Skeletal muscle satellite cell (primary cell): Measurements from ENCODE around the gene ZNF549. TPM values are rescaled to one million over a fixed set of nuclear protein-coding genes. Genes with fewer than 3 reads are reported as not detected.
"Not testable (repeated sequence)": the region's sequence is repeated elsewhere in the genome, so short reads cannot be mapped to it uniquely, and the experiment has no call there.

Experiments
- H3K27me3 ChIP-seq: 2 replicates; pipeline ENCODE4 v1.7.0; 2013; ENCODE audit warnings: low read length; ENCODE audit not compliant: control insufficient read depth, insufficient read depth
- H3K36me3 ChIP-seq: 2 replicates; pipeline ENCODE4 v1.7.0; 2013; ENCODE audit warnings: mild to moderate bottlenecking, control low read depth, low read length; ENCODE audit not compliant: insufficient read depth
- H3K4me1 ChIP-seq: 2 replicates; pipeline ENCODE4 v1.7.0; 2013; ENCODE audit warnings: low read length; ENCODE audit not compliant: control insufficient read depth, insufficient read depth
- H3K4me2 ChIP-seq: 2 replicates; pipeline ENCODE4 v1.7.0; 2013; ENCODE audit warnings: mild to moderate bottlenecking, low read length
- H3K4me3 ChIP-seq: 2 replicates; pipeline ENCODE4 v1.7.0; 2013; ENCODE audit warnings: low read length
- H3K9ac ChIP-seq: 2 replicates; pipeline ENCODE4 v1.7.0; 2013; ENCODE audit warnings: mild to moderate bottlenecking, low read depth, low read length, moderate library complexity
- H3K9me3 ChIP-seq: replicated peaks from 2 replicates; pipeline ENCODE4 v1.7.0; 2013; ENCODE audit warnings: mild to moderate bottlenecking, control low read depth, low read length
- total RNA-seq: library from RNA; depleted of rRNA; stranded (reverse); fragments of >200 nt; gene quantifications from 2 replicates; pipeline ENCODE4 v1.2.3, GENCODE V29; 2012; rRNA removed

ZNF549 gene
- 3.5 and 4.2 TPM in 2 replicates for total RNA-seq

- H3K9me3 ChIP-seq, result peaks cover 4% of the 10 kb centered on the region
- peak within 1 kb of the TSS; percentile 89 for H3K9ac ChIP-seq
- H3K4me2 ChIP-seq, result peak within 1 kb of the TSS; percentile 87
- H3K36me3 ChIP-seq, result peaks cover 11% of the 10 kb centered on the region
- peak within 1 kb of the TSS; percentile 93 for H3K4me3 ChIP-seq
- H3K4me1 ChIP-seq, result peaks cover 6% of the 10 kb centered on the region
- H3K27me3 ChIP-seq, result no peaks in the 10 kb centered on the region
Observed at GRCh38 chr19:57527136-57527881, at the start of gene ZNF549. ZNF549 (plus strand) TSS chr19:57527356; CDS start chr19:57527574, 218 bp downstream.

DNA sequence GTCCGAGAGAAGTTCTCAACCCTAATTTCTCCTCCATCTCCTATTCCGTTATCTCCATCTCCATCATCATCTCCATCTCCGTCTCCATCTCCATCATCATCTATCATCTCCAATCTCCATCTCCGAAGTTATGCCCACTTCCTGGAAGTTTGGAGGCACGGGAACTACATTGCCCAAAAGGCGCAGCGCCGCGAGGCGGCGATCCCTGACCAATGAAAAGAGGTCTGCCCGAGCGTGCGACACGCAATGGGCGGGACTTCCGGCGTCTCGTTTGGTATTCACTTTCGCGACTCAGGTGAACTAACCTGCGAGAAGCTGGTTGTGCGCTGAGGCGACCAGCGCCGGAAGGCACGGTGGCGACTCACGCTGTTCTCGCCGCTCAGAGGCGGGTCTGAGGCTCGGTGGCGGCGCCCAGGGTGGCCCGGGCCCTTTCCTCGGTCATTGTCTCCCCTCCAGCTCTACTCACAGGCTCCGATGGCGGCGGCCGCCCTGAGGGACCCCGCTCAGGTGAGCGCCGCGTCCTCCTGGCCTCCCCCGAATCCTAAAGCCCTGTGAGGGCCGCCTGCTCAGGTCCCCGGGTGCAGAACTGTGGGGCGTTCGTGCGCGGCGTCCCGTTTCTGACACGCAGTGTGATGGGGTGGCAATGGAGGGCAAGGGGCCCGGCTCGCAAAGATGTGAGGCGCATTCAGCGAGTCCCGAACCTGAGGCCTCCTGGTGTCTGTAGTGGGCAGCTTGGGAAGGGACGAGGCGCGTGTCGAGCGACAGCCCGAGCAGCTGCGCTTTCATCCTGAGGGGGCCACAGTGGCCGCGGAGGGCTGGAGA is 39.5 kb upstream of the ZNF549 start, which contains the start of gene ZNF419:
TSS of gene ZNF419 (plus strand) at position 274 of the 822 bp plus-strand sequence. CDS start at position 475, 201 bp downstream.
- peak within 1 kb of the TSS; percentile 78 for H3K4me2 ChIP-seq
- H3K9ac ChIP-seq, result peak within 1 kb of the TSS; percentile 94
- H3K4me3 ChIP-seq, result peak within 1 kb of the TSS; percentile 97

GRCh38 chr19:57488299-57488644 is 38.9 kb upstream of the ZNF549 start:
- H3K27me3 ChIP-seq, H3K9me3 ChIP-seq, H3K4me1 ChIP-seq: not testable (repeated sequence)
- H3K4me3 ChIP-seq, result peak overlapping the region; percentile 63
- H3K9ac ChIP-seq, result peak overlapping the region; percentile 62
- peaks cover 25% of the 10 kb centered on the region for H3K36me3 ChIP-seq
- H3K4me2 ChIP-seq, result peak overlapping the region; percentile 78

More for the DNA sequence above, 39.5 kb upstream of the ZNF549 start, which contains the start of gene ZNF419:
- not testable (repeated sequence) for H3K9me3 ChIP-seq, H3K4me1 ChIP-seq, H3K27me3 ChIP-seq
- H3K36me3 ChIP-seq, result peaks cover 19% of the 10 kb centered on the region

DNA sequence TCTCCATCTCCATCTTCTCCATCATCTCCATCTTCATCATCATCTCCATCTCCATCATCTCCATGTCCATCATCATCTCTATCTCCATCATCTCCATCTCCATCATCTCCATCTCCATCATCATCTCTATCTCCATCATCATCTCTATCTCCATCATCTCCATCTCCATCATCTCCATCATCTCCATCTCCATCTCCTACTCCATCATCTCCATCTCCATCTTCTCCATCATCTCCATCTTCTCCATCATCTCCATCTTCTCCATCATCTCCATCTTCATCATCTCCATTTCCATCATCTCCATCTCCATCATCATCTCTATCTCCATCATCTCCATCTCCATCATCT is 27.9 kb upstream of the ZNF549 start:
- H3K27me3 ChIP-seq, H3K9me3 ChIP-seq, H3K36me3 ChIP-seq, H3K9ac ChIP-seq, H3K4me1 ChIP-seq: not testable (repeated sequence)
- Histone ChIP-seq H3K4me2 (peak overlapping the region; percentile 82), H3K4me3 (peak overlapping the region; percentile 92)

- H3K36me3 ChIP-seq, H3K27me3 ChIP-seq, H3K9me3 ChIP-seq, H3K4me1 ChIP-seq: not testable (repeated sequence)
- peak within 1 kb of the TSS; percentile 96 for H3K9ac ChIP-seq
- peak within 1 kb of the TSS; percentile 88 for H3K4me2 ChIP-seq
- H3K4me3 ChIP-seq, result peak within 1 kb of the TSS; percentile 92
Observed at GRCh38 chr19:57499680-57500395, 27.3 kb upstream of the ZNF549 start, which contains the start of gene ZNF773. ZNF773 (plus strand) TSS chr19:57499938; CDS start chr19:57500081, 143 bp downstream.

DNA sequence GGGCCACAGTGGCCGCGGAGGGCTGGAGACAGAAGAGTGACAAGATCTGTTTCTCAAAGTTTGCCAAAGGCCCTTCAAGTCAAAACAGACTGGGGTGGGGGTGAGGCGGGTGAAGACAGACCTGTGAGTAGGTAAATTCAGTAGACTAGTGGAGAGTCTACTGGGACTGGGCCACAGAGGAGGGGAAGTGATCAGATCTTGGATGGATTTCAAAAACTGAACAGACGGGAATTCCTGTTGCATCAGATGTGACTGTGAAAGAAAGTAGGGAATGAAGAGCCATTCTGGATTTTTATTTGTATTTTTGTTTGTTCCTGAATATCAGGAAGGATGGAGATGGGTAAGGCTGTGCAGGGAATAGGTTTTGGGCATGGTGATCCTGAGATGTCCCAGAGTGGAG is 26.8 kb upstream of the ZNF549 start:
- Histone ChIP-seq H3K4me2 (peak overlapping the region; percentile 88), H3K4me3 (peak overlapping the region; percentile 67), H3K9ac (peak overlapping the region; percentile 96), H3K36me3 (peaks cover 13% of the 10 kb centered on the region)
- H3K27me3 ChIP-seq, H3K9me3 ChIP-seq, H3K4me1 ChIP-seq: not testable (repeated sequence)

DNA sequence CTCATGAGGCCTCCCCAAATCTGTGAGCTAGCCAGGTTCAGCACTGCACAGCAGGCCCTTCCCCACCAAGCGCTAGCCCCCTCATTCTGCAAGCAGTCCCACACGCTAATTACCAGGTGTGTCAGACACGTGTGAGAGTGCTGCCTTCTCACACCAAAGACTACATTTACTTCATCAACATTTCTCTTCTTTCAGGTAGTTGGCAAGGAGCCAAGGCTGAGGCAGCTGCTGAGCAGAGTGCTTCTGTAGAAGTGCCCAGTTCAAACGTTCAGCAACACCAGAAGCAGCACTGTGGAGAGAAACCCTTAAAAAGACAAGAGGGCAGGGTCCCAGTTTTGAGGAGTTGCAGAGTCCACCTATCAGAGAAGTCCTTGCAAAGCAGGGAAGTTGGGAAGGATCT is 21.0 kb upstream of the ZNF549 start:
- Histone ChIP-seq H3K9me3 (no peaks in the 10 kb centered on the region), H3K36me3 (peaks cover 41% of the 10 kb centered on the region), H3K4me1 (peaks cover under 1% of the 10 kb centered on the region), H3K9ac (no peak overlapping the region), H3K4me2 (no peak overlapping the region), H3K4me3 (no peak overlapping the region), H3K27me3 (no peaks in the 10 kb centered on the region)

DNA sequence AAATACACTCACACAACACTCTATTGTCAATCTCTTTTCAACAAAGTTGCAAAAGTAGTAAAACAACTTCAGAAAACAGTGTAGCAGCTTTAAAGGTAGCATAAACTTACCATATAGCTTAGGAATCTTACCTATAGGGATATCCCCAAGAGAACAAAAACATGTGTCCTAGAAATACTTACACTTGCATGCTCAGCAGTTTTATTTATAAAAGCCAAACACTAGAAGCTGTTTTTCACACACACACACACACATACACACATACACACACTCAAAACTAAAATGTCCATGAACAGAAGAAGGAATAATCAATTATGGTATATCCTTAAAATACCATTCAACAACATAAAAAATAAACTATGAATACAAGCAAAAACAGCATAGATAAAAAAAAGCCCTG is 15.7 kb upstream of the ZNF549 start:
- Histone ChIP-seq H3K4me3 (no peak overlapping the region), H3K27me3 (no peaks in the 10 kb centered on the region), H3K9me3 (peaks cover 14% of the 10 kb centered on the region), H3K36me3 (peaks cover 34% of the 10 kb centered on the region), H3K9ac (no peak overlapping the region), H3K4me2 (no peak overlapping the region), H3K4me1 (no peaks in the 10 kb centered on the region)

DNA sequence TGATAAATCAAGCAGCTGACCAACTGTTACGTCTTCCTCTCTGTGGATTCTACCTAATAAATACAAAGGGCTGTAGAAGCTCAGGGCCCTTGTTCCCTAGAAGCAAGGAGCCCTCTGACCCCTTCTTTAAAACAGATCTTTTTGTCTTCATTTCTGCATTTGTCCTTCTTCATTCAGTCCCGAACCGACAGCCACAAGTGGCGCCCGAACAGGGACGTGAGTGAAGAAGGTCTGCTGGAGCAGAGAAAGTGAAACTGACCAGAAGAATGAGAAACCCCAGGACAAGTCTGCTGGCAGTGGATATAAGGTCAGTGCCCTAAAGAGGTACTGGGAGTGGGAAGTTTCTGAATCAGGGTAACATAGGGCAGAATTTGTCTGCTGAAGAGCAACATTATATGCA is 14.3 kb upstream of the ZNF549 start:
- Histone ChIP-seq H3K36me3 (peaks cover 26% of the 10 kb centered on the region), H3K9me3 (peaks cover 14% of the 10 kb centered on the region), H3K9ac (no peak overlapping the region), H3K4me3 (no peak overlapping the region), H3K27me3 (no peaks in the 10 kb centered on the region), H3K4me2 (no peak overlapping the region), H3K4me1 (no peaks in the 10 kb centered on the region)

- Histone ChIP-seq H3K4me2 (no peak overlapping the region), H3K9ac (no peak overlapping the region), H3K27me3 (no peaks in the 10 kb centered on the region), H3K4me1 (no peaks in the 10 kb centered on the region), H3K9me3 (peaks cover 14% of the 10 kb centered on the region), H3K36me3 (peaks cover 22% of the 10 kb centered on the region), H3K4me3 (no peak overlapping the region)
Observed at GRCh38 chr19:57515255-57515654, 11.9 kb upstream of the ZNF549 start.

DNA sequence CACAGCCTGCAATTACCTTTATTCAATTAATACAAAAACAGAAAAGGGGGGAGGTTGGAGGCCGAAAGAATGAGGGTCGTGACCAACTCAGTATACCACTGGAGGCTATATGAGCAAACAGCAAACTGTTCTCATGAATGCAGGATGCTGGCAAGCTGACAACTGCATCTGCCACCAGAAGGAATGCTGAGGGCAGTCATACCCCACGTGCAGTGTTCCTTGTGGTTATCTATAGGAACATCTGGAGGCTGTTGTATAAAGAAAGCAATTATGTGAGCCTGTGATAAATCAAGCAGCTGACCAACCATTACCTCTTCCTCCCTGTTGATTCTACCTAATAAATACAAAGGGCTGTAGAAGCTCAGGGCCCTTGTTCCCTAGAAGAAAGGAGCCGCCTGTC is 9.1 kb upstream of the ZNF549 start:
- H3K36me3 ChIP-seq, result peaks cover 20% of the 10 kb centered on the region
- not testable (repeated sequence) for H3K27me3 ChIP-seq

More for the DNA sequence above, 9.1 kb upstream of the ZNF549 start:
- not testable (repeated sequence) for H3K9ac ChIP-seq, H3K4me3 ChIP-seq, H3K4me2 ChIP-seq, H3K9me3 ChIP-seq, H3K4me1 ChIP-seq
